Upper lobe of right lung (tissue), 1 donor: ENCODE results near the gene PER3. TPM values are rescaled to one million over a fixed set of nuclear protein-coding genes. Genes with fewer than 3 reads are reported as not detected.

ENCODE experiments used
- ATAC-seq: fragments of 200-7000 bp; cut with Tn5 transposase; one replicate; pipeline ENCODE4 v1.9.1; 2020; ENCODE audit warnings: mild to moderate bottlenecking, moderate library complexity
- DNase-seq: peaks from one replicate; pipeline ENCODE4 v3.0.0-alpha.2; 2020
- H3K27ac ChIP-seq: fragments of 200-600 bp; one replicate; pipeline ENCODE4 v1.8.0; 2022
- H3K27me3 ChIP-seq: fragments of 200-600 bp; one replicate; pipeline ENCODE4 v1.8.0; 2022; ENCODE audit warnings: mild to moderate bottlenecking
- H3K36me3 ChIP-seq: fragments of 200-600 bp; one replicate; pipeline ENCODE4 v1.8.0; 2022
- H3K4me1 ChIP-seq: fragments of 200-600 bp; one replicate; pipeline ENCODE4 v1.8.0; 2022
- H3K4me3 ChIP-seq: fragments of 200-600 bp; one replicate; pipeline ENCODE4 v1.8.0; 2022; ENCODE audit warnings: mild to moderate bottlenecking
- H3K9me3 ChIP-seq: fragments of 200-600 bp; one replicate; pipeline ENCODE4 v1.8.0; 2022
- CTCF ChIP-seq: fragments of 200-600 bp; IDR thresholded peaks from one replicate; pipeline ENCODE4 v1.8.0; 2022; ENCODE audit warnings: antibody characterized with exemption
- intact Hi-C: fragments of 100-400 bp; cut with DNase I; formaldehyde crosslinking; loops from one replicate; pipeline ENCODE4 v1.11.0; 2022
- total RNA-seq: library from RNA; stranded (reverse); fragmentation: NEBNext Ultra II Directional; extraction: Animal tissue kit (Norgen Biotek cat#: 25700); gene quantifications from one replicate; pipeline ENCODE4 v1.2.1, GENCODE V29; 2021
- donor health status: DM: no; HTN: yes; CAD: no; lungs with severe emphysema.

The PER3 gene
- total RNA-seq, 1 donor from 2014 or later: 47.1 TPM

DNA sequence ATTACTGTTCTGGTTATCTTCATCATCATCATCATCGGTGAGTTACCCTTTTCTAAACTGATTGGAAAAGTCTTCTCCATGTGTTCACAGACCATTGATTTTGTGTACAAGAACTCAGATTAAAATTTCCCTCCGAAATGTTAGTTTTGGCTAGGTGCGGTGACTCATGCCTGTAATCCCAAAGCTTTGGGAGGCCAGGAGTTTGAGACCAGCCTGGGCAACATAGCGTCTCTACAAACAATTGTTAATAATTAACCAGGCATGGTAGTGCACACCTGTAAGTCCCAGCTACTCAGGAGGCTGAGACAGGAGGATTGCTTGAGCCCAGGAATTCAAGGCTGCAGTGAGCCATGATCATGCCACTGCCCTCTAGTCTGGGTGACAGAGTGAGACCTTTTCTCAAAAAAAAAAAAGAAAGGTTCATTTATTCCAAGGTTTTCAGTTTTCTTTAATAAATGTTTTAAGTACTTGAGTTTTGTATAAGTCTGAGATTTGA, 5.9 kb upstream of the PER3 start:
- intact Hi-C loops: no loop called here
- DNase-seq (no peak), ATAC-seq (no peak)
- no peaks in the 10 kb centered on the region for H3K9me3 ChIP-seq
- no peak overlapping the region for H3K27ac ChIP-seq
- no peak for TF ChIP-seq CTCF
- H3K4me1 ChIP-seq: peaks cover 11% of the 10 kb centered on the region
- H3K4me3 ChIP-seq: no peak overlapping the region
- no peaks in the 10 kb centered on the region for H3K27me3 ChIP-seq
- H3K36me3 ChIP-seq: peaks cover 67% of the 10 kb centered on the region

DNA sequence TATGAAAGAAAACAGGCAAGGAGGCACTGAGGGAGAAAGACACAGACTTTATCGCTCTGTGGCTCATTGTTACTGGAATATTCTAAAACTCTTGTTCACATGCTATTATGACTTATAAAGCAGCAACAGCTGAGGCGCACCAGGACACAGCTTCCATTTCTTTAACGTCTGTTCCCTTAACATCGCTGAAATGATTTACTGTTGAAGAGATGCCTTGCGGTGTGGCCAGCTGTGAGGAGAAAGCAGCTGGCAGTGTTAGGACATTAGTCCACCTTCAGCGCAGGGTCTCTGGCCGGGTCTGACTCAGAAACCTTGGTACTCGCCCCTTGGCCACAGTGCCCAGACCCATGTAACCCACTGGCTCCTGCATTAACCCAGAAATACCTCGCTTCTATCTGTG, 3.1 kb upstream of the PER3 start:
- Histone ChIP-seq H3K9me3 (no peaks in the 10 kb centered on the region), H3K4me3 (no peak overlapping the region), H3K4me1 (peaks cover 14% of the 10 kb centered on the region), H3K36me3 (peaks cover 49% of the 10 kb centered on the region), H3K27ac (no peak overlapping the region), H3K27me3 (no peaks in the 10 kb centered on the region)
- intact Hi-C loops: no loop called here
- TF ChIP-seq CTCF: no peak
- ATAC-seq: no peak
- no peak for DNase-seq

GRCh38 chr1:7781501-7781900, 2.6 kb upstream of the PER3 start:
- H3K9me3 ChIP-seq: no peaks in the 10 kb centered on the region
- no peak overlapping the region for H3K4me3 ChIP-seq
- no peak for TF ChIP-seq CTCF
- peaks cover 51% of the 10 kb centered on the region for H3K36me3 ChIP-seq
- no peaks in the 10 kb centered on the region for H3K27me3 ChIP-seq
- DNase-seq (no peak), ATAC-seq (no peak)
- intact Hi-C loops: no loop called here
- peak overlapping the region; percentile 42 for H3K27ac ChIP-seq
- H3K4me1 ChIP-seq: peaks cover 20% of the 10 kb centered on the region

- H3K27ac ChIP-seq: peak overlapping the region; percentile 42
Observed at GRCh38 chr1:7781923-7782495, 2.1 kb upstream of the PER3 start.

DNA sequence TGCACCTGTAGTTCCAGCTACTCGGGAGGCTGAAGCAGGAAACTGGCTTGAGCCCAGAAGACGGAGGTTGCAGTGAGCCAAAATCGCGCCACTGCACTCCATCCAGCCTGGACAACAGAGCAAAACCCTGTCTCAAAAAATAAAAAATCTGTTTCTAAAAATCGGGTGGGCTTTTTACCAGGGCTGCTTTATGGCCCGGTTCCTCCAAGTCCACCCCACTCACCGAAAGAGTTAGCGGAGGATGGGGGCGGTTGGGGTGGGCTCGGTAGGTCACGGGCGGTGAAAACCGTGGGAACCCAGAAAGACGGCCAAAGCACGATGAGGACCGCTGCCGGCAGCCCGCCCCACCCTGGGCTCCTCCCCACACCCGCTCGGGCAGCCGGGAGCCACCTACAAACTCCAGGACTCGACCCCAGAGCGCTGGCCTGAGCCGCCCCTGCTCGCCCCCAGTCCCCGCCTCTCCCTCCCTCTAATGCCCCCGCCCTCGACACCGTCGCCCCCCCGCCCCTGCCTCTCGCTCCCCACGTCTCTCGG, 846 bp upstream of the PER3 start:
- Histone ChIP-seq H3K4me1 (peaks cover 28% of the 10 kb centered on the region), H3K27me3 (no peaks in the 10 kb centered on the region), H3K9me3 (no peaks in the 10 kb centered on the region), H3K27ac (peak overlapping the region; percentile 83), H3K36me3 (peaks cover 46% of the 10 kb centered on the region), H3K4me3 (peak overlapping the region; percentile 72)
- intact Hi-C loops: no loop called here
- peak; percentile 74 for ATAC-seq
- TF ChIP-seq CTCF: no peak
- peak; percentile 92 for DNase-seq

More at GRCh38 chr1:7781923-7782495, 2.1 kb upstream of the PER3 start:
- Histone ChIP-seq H3K4me1 (peaks cover 23% of the 10 kb centered on the region), H3K9me3 (no peaks in the 10 kb centered on the region), H3K27me3 (no peaks in the 10 kb centered on the region), H3K36me3 (peaks cover 50% of the 10 kb centered on the region), H3K4me3 (no peak overlapping the region)
- no peak for TF ChIP-seq CTCF
- no peak for DNase-seq
- no peak for ATAC-seq
- intact Hi-C loops: no loop called here
